GM12874 (cell line): ENCODE measurements around the gene FBXO7.

Experiments
- TF ChIP-seq, protein P1 (sequence below): IDR thresholded peaks from 2 replicates; pipeline ENCODE4 v1.5.1; 2011; ENCODE audit warnings: low read depth, mild to moderate bottlenecking, control low read depth, low read length, moderate library complexity; ENCODE audit not compliant: insufficient read depth

The FBXO7 gene

DNA sequence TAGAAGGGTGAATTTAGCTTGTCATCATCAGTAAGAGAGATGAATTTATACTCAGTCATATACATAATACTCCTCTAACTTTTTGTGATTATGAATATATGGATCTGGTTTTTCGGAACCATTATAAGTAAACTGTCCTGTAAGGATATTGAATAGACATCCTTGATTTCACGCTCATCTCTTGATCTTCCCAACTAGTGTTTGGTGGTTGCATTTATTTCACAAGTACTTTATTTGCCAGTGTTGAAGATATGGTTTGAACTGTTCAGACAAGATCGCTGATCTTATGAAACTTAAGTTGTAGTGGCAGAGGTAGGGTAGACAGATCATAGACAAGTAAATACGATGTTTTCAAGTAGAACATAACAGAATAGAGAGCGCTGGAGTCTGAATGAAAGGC lies 3.0 kb downstream of the FBXO7 start:
- TF ChIP-seq, protein P1, sequence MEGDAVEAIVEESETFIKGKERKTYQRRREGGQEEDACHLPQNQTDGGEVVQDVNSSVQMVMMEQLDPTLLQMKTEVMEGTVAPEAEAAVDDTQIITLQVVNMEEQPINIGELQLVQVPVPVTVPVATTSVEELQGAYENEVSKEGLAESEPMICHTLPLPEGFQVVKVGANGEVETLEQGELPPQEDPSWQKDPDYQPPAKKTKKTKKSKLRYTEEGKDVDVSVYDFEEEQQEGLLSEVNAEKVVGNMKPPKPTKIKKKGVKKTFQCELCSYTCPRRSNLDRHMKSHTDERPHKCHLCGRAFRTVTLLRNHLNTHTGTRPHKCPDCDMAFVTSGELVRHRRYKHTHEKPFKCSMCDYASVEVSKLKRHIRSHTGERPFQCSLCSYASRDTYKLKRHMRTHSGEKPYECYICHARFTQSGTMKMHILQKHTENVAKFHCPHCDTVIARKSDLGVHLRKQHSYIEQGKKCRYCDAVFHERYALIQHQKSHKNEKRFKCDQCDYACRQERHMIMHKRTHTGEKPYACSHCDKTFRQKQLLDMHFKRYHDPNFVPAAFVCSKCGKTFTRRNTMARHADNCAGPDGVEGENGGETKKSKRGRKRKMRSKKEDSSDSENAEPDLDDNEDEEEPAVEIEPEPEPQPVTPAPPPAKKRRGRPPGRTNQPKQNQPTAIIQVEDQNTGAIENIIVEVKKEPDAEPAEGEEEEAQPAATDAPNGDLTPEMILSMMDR = no peak

DNA sequence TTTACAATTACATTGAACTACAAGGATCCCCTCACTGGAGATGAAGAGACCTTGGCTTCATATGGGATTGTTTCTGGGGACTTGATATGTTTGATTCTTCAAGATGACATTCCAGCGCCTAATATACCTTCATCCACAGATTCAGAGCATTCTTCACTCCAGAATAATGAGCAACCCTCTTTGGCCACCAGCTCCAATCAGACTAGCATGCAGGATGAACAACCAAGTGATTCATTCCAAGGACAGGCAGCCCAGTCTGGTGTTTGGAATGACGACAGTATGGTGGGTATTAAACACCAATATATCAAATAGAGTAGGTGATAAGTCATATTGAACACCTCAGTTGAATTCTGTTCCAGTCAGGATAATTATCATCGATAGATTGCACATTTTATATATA lies 4.4 kb downstream of the FBXO7 start:
- TF ChIP-seq, protein P1 = no peak

DNA sequence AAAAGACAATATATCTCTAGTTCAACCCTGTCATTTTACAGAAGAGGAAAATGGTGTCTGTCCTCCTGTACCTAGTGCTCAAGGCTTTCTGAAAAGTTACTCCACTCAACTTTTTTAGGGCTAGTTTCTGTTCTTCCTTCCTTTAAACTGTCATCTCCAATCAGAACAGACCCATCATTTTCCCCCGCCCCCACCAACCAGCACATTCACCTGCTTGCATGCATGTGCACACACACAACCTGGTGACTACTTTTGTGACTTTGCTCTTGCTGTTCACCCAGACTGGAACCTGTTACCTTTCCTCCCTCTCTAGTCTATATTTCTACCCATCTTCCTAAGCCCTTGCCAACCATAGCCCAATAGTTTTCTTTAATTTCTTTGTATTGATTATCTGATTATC lies 5.6 kb downstream of the FBXO7 start:
- TF ChIP-seq, protein P1 = no peak

DNA sequence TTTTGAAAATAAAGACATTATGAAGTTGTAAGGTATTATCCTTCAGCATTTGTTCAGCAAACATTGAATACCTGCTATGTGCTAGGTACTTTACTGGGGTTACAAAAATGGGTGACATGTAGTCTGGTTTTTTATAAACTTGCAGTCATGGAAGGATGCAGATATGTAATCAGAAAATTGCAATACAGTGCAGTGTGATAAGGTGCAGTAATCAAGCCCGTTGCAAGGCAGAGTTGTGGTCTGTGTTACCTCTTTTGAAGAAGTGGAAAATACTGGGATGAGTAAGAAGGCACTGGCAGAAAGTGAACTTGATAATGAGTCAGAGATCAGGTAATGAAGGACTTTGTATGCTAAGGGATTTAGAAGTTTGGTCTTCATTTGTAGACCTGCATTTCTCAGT lies 8.1 kb downstream of the FBXO7 start:
- TF ChIP-seq, protein P1 = no peak

DNA sequence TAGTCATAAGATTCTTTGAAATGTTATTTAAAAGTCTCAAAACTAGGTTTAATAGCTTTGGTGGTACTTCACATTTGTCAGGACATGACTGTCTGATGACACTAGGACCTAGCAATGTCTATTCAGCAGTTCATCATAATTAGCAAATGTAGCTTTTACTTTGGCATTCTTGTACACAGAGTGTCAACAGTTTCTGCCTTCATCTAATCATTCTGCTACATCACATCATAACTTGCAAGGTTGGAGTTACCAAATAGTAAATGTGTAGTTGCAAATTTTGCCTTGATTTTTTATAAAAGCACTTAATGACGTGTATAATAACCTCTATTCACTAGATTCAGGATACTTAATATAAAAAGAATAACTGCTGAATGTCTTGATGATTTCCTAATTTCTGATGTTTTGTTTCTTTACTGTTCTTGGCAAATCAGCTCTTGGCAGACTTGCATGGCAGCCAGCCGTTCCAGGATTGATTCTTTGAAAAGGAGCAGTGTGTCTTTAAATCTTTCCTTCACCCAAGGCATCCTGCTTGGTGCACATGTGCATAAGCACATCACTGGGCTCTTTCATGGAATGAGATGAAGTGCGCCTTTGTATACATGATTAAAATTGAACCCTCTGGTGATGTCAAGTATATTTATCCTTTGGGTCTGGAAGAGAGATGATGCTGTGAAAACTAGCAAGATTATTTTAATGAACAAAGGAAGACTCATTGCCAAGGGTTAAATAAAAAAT lies 12.2 kb downstream of the FBXO7 start:
- TF ChIP-seq, protein P1 = no peak

DNA sequence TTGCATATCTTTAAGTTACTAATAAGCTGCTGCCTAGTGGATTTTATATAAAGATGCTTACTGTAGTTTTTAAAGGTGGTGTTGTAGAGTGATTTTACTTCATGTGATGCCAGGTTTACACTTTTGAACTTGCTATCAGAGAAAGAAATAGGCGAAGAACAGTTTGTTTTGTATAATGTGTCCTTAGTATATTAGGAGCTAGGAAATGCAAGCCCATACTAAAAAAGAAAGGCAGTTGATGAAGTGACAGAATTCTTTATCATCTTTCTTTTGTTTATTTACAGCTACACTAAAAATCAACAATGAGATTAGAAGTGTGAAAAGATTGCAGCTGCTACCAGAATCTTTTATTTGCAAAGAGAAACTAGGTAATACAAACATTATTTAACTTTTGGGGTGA lies 12.8 kb downstream of the FBXO7 start:
- TF ChIP-seq, protein P1 = no peak

DNA sequence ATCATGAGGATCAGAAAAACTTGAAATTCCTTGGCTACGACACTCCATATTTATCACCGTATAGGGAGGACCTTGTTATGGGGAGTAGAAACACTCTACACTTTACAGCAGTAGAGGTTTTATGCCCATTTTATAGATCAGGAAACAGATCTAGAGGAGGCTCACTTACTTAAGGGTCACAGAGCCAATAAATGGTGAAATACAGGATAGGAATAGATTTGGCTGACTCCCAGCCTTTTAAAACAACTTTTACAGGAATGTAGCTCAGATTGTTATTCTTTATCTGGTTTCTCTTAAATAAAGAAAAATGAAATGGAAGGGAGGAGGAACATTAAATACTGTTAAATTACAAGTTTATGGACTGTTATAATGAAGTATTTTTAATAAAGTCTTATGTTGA lies 14.8 kb downstream of the FBXO7 start:
- TF ChIP-seq, protein P1 = no peak

DNA sequence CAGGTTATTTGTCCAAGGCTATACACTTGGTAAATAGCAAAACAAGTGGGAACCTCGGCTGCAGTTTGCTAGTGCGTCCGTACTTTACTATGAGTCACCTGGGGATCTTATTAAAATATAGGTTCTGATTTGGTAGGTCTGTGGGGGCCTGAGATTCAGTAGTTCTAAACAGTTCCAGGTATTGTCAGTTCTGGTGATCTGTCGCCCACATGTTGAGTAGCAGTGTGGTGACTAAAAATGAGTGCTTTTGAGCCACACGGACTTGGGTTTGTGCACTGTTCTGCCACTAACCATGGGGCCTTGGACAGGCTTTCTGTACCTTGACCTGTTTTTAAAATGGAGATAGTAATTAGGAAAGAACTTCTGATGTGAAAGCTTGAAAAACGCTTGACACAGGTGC lies 15.7 kb downstream of the FBXO7 start:
- TF ChIP-seq, protein P1 = no peak
